HCEC 1CT (cell line): Measurements from ENCODE around the gene VTI1A.
A peak's percentile ranks its signal among the peaks of the same experiment; 100 is the strongest.

Experiments
- DNase-seq: peaks from one replicate; pipeline ENCODE4 v3.0.0-alpha.2; 2017

The VTI1A gene

DNA sequence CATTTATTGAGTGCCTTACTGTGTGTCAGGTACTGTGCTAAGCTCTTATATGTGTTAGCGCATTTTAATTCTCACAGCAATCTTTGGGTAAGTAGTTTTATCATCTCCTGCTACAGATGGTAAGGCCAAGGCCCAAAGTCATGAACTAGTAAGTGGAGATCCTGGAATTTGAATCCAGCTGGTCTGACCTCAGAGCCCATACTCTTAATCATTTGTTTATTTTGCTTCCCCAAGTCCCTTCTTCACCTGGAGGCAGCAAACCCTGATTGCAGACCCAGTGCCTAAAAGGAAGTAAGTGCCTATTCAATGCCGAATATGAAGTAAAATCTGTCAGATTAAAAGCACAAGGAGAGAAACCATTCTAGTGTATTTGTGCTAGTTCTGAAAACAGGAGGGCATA is 320.1 kb downstream of the VTI1A start:
- peak; percentile 27 for DNase-seq

DNA sequence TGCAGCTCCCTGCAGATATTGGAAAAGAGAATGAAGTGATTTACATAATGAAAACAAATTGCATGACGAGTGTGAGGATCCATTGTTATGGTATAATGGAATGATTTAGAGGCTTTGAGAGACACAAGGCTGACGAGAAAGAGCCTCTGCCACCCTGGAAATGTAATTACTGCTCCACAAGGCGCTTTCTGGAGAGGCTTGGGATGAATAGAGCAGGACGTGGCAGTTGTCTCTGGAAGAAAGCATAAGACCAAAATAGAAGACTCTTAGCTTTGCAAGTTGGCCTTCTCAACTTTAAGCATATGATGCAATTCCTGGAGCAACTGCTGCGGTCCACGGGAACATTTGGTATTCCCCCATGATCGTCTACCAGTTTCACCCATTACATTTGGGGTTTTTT is 321.1 kb downstream of the VTI1A start:
- no peak for DNase-seq

GRCh38 chr10:112769081-112769480 is 322.1 kb downstream of the VTI1A start:
- no peak for DNase-seq

DNA sequence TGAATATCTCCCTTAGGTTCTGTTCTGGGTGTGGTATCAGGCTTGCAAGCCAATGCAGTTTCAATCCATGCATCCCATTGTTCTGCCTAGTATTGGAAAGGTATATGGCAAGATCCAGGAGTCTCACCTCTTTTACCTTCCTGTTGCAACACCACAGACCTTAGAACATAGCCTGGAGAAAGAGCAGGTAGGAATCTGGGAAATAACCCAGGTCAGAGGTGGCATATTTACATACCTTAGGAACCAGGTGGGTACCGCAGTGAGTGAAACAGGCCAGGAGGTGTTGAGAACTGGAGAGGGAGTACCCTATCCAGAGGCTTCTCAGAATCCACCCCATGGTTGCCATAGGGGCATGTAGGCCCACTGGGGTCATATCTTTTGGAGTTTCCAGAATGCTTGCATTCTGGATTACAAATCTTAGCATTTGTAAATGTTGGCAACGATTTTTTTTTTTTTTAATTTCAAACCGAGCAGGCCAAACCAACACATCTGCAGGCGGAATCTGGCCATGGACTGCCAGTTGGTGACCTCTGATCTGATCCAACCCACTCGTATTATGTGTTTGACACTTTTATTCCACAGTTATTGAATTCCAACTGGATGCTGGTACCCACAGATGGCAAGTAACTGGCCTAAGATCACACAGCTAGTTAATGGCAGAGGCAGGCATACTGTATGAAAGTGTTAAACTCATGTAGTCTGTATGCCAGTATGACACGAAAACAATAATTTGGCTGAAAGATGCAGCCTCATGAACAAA is 322.8 kb downstream of the VTI1A start:
- DNase-seq, result no peak

GRCh38 chr10:112771733-112772132 is 324.7 kb downstream of the VTI1A start:
- no peak for DNase-seq

DNA sequence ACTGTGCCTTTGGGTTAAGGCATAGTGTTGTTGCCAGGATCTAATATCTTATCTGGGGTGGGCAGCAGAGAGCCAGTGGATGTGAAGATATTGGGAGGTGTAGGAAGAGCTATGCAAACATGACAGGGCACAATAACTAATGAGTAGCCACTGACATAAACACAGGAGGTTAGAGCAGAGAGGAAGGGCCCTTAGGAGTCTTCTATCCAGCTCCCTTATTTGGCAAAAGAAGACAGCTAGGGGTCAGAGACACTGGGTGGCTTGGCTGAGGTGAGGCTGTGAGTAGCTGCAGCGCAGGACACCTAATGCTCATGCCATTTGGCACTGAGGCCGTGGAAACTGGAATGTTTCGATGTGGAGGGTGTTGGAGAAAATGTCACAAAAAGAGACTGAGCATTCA is 326.8 kb downstream of the VTI1A start:
- no peak for DNase-seq

DNA sequence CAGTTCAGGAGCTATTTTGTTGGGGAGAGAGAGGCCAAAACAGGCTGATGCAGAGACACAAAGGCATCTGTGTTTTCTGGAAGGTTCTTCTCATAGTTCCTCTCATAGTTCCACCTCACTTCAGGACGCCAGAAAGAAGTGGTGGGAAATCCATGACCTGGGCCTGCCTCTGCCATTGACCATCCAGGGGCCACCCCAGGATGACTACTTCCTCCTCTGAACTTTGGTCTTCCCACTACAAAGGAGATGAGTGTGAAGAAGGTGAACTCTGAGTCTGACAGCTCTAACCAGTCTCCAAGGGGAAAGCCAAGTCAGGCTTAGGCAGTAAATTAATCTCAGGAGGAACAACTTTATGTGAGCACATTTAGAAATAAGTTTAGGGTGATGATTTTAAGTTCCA is 327.2 kb downstream of the VTI1A start:
- DNase-seq, result no peak

DNA sequence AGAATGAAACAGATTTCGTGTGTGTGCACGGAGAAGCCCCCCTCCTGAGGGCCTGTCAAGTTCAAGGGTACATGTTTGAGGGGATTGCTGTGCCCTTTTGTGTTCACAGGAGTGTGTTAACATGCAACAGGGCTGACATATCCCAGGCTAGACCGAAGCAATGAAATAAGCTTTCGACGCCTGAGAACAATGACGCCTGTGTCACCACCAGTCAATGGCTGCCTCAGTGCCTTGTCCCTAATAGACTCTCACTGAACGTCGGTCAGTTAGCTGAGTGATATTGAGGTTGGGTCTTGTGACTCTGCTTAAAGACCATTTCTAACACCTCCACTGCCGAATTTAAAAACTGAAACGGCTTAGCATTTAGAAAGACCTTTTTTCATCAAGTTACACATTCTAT is 327.8 kb downstream of the VTI1A start:
- DNase-seq, result no peak

GRCh38 chr10:112775381-112775780 is 328.4 kb downstream of the VTI1A start:
- no peak for DNase-seq

- no peak for DNase-seq
These were observed 329.1 kb downstream of the VTI1A start for GRCh38 chr10:112775892-112776674.

DNA sequence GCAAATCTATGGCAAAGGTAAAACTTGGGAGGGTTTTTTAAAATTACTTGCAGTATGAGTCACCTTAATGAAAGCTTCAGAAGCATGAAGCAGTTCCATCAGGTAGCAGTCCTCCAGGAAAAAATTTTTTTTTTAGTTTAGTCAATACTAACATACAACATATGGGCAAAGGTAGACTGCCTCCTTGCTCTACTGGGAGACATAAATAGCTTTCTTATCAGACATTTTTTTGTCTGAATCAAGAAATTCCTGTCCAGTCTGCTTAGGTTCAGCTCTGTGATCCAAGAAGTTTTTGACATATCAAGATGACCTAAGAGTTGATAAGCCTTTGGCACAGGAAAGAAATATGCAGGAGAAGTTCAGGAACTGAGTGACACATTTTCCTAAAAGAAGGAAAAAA is 331.6 kb downstream of the VTI1A start:
- no peak for DNase-seq

DNA sequence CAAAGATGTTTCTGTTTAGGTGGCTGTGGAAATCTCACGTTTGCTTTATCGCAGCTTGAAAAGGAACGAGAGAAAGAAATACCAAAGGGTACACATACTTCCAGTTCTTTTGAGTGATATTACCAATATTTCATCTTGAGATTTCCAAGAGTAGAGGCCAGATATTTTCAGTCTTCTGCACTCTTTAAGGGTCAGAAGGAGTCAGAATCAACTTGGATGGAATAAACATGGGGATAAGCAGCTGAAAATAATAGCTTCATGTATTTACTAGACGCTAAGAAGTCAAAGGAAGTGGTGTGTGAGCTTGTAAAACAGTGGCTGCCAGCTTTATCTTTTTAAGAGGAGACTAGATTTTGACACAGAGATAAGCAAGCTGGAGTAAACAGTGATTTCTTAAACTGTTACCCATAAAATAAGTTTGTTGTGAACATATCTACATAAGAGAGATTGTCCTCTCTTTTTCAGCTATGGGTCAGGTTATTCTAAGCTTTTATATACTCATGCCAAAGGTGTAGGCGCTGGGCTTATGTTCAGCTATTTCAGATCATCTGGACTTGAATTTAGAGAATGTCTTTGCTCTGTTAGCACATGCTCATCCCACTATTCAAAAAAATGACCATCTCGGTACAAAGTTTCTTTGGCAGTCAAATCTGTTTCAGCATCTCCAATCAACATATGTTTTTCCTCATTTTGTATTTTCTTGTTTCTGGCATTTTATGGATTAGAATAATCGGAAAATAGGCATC is 332.2 kb downstream of the VTI1A start:
- no peak for DNase-seq

DNA sequence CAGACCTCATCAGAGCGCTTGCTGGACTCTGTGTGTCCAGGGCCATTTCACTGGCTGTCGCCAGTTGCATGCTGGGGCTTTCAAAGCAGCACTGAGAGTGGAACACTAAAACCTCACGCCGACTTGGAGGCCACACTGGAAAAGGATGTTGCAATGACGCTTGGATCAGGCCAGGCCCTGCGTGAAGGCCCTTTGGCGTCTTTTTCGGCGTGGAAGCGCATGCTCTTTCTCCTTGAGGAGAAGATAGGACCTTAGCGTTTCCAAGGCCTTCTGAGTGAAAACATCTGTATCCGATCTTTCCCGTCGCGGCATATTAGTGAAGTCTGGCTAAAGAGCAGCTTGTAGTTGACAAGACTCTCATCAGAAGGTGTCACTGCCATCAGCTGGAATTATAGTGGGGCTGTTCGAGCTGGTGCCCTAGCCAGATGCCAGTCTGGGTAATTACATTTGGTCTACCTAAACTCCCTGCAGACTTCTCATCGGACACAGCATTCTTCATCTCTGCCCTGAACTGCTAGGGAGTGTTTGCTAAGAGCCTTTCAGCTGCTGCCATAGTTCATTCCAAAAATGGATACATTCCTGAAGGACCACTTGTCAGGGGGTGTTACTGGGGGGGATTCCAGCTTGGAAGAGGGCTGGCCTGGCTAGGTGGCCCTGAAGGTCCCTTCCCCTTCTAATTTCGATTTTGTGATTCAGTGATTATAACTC is 335.3 kb downstream of the VTI1A start:
- no peak for DNase-seq

- no peak for DNase-seq
These were observed 336.5 kb downstream of the VTI1A start for GRCh38 chr10:112783351-112784021.

DNA sequence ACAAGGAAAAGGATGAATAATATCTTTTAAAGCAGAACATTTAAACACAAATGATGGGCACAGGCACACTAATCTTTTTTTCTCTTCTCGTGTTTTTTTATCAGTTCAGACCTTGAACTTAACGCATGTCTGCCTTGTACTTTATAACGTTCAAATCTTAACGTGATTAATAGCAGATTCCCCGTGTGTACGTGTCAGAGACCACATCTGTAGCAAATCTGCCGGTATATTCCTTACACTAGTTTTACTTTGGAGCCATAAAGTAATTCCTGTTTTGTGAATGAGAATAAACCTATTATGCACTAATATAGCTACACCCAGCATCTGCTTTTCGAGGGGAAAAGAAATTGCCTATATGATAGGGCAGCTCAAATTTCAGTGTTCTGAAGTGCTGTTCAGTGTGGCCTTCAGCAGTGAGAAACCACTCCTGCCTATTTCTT is 337.0 kb downstream of the VTI1A start:
- DNase-seq, result no peak

- DNase-seq, result no peak
These were observed 338.1 kb downstream of the VTI1A start for GRCh38 chr10:112785089-112785488.

DNA sequence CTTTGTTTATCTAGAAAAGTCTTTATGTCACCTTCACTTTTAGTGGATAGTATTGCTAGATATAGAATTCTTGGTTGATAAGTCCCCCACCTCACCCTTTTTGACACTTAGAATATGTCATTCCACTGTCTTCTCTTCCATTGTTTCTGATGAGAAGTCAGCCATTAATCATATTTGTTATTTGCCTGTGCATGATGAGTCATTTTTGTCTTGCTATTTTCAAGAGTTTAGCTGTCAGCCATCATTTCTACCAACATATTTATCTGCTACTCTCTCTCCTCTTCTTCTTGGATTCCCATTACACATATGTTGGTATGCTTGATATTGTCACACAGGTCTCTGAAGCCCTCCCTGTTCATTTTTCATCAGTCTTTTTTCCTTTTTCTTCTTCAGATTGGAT is 342.2 kb downstream of the VTI1A start:
- peak; percentile 15 for DNase-seq

GRCh38 chr10:112790030-112790429 is 343.0 kb downstream of the VTI1A start:
- DNase-seq, result no peak

DNA sequence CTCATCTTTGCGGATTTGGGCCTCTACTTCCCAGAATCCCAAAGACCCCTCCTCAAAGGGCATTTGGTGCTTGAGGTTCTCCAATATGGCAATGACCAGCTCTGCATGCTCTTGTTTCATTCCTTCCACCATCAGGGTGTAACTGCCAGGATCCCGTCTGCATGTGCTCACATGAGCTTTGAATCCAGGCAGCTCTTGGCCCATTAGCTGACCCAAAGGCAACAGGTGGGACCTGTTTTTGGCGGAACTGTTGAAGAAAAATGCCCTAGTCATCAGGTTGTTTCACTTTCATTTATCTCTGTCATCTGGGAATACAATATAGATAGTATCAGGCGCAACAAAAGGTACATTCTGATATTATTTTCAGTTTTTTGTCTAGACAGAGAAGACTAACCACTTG is 343.9 kb downstream of the VTI1A start:
- no peak for DNase-seq

- DNase-seq, result no peak
These were observed 344.4 kb downstream of the VTI1A start for GRCh38 chr10:112791447-112791846.

- DNase-seq, result peak; percentile 61
These were observed 345.6 kb downstream of the VTI1A start for GRCh38 chr10:112792487-112793201.
